MM.1S (cell line): Measurements from ENCODE around the gene SLC25A25.

ENCODE experiments used
- DNase-seq: peaks from one replicate; pipeline ENCODE4 v3.0.0-alpha.2; 2015
- H2AFZ ChIP-seq: fragments of 300-600 bp; sonication (generic); 2 replicates; pipeline ENCODE4 v1.6.0; 2016; ENCODE audit warnings: antibody characterized with exemption, low read length
- H3F3A ChIP-seq: fragments of 300-600 bp; sonication (generic); 2 replicates; pipeline ENCODE4 v1.6.1; 2016; ENCODE audit warnings: mild to moderate bottlenecking, antibody characterized with exemption, low read length, moderate library complexity, mixed read lengths; ENCODE audit not compliant: insufficient read depth
- H3K27ac ChIP-seq: fragments of 300-600 bp; sonication (generic); 2 replicates; pipeline ENCODE4 v1.5.1; 2016; ENCODE audit warnings: mild to moderate bottlenecking, low read length
- H3K27me3 ChIP-seq: fragments of 300-600 bp; sonication (generic); replicated peaks from 2 replicates; pipeline ENCODE4 v1.6.0; 2016; ENCODE audit warnings: low read length; ENCODE audit not compliant: insufficient read depth
- H3K36me3 ChIP-seq: fragments of 300-600 bp; sonication (generic); replicated peaks from 2 replicates; pipeline ENCODE4 v1.6.1; 2016; ENCODE audit warnings: mild to moderate bottlenecking, low read length, mixed read lengths; ENCODE audit not compliant: insufficient read depth
- H3K4me1 ChIP-seq: fragments of 300-600 bp; sonication (generic); 2 replicates; pipeline ENCODE4 v1.6.1; 2016; ENCODE audit warnings: low read length, mixed read lengths
- H3K4me2 ChIP-seq: fragments of 300-600 bp; sonication (generic); 2 replicates; pipeline ENCODE4 v1.6.0; 2016; ENCODE audit warnings: low read depth, low read length
- H3K4me3 ChIP-seq: fragments of 300-600 bp; sonication (generic); 2 replicates; pipeline ENCODE4 v1.5.1; 2016; ENCODE audit warnings: low read length, mixed read lengths
- H3K79me2 ChIP-seq: fragments of 300-600 bp; sonication (generic); 2 replicates; pipeline ENCODE4 v1.6.1; 2016; ENCODE audit warnings: mixed run types, low read length, mixed read lengths
- H3K9ac ChIP-seq: fragments of 300-600 bp; sonication (generic); 2 replicates; pipeline ENCODE4 v1.6.1; 2016; ENCODE audit warnings: low read length, mixed read lengths
- H3K9me2 ChIP-seq: fragments of 300-600 bp; sonication (generic); replicated peaks from 2 replicates; pipeline ENCODE4 v1.6.1; 2016; ENCODE audit warnings: mild to moderate bottlenecking, low read length, mixed read lengths; ENCODE audit not compliant: insufficient read depth
- H3K9me3 ChIP-seq: fragments of 300-600 bp; sonication (generic); replicated peaks from 2 replicates; pipeline ENCODE4 v1.6.1; 2016; ENCODE audit warnings: mild to moderate bottlenecking, low read length, mixed read lengths; ENCODE audit not compliant: insufficient read depth
- H4K20me1 ChIP-seq: fragments of 300-600 bp; sonication (generic); 2 replicates; pipeline ENCODE4 v1.6.1; 2016; ENCODE audit warnings: mild to moderate bottlenecking, low read length, moderate library complexity, mixed read lengths; ENCODE audit not compliant: insufficient read depth
- EZH2 ChIP-seq: fragments of 300-600 bp; sonication (generic); optimal IDR thresholded peaks from 2 replicates; pipeline ENCODE3; 2017; ENCODE audit warnings: low read depth, mild to moderate bottlenecking, antibody characterized with exemption, low read length, mixed read lengths
- EZH2phosphoT487 ChIP-seq: fragments of 300-600 bp; sonication (generic); IDR thresholded peaks from 2 replicates; pipeline ENCODE4 v1.6.1; 2018; ENCODE audit warnings: antibody characterized with exemption, low read length
- TF ChIP-seq, protein P1 (sequence below): fragments of 300-600 bp; sonication (generic); IDR thresholded peaks from 2 replicates; pipeline ENCODE4 v1.5.1; 2016; ENCODE audit warnings: antibody characterized with exemption, low read length, mixed read lengths

The SLC25A25 gene

DNA sequence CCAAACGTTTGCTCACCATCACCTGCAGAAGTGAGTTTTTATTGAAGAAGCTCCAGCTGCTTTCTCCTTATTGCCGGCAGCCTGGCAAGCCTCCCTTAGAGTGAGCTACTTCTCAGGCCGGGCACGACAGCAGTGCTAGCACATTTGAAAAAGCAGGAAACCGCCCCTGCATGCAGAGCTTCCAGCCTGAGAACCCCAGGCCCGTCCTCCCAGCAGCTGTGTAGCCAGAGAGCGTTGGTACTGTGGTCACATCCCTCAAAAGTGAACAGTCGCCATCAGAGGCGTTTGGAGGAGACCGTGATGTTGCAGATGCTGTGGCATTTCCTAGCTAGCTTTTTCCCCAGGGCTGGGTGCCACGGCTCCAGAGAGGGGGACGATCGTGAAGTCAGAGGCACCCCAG is 23.5 kb downstream of the SLC25A25 start:
- Histone ChIP-seq H3K9me3 (no peaks in the 10 kb centered on the region), H3K79me2 (peaks cover 100% of the 10 kb centered on the region), H4K20me1 (peaks cover 42% of the 10 kb centered on the region), H3K36me3 (peaks cover 4% of the 10 kb centered on the region; the same call in 1 of the 2 replicates), H3K27me3 (no peaks in the 10 kb centered on the region), H3K4me3 (no peak overlapping the region), H2AFZ (no peak overlapping the region), H3K9ac (no peak overlapping the region), H3K9me2 (no peaks in the 10 kb centered on the region), H3F3A (no peaks in the 10 kb centered on the region), H3K4me1 (no peaks in the 10 kb centered on the region), H3K27ac (no peak overlapping the region), H3K4me2 (no peak overlapping the region)
- TF ChIP-seq EZH2phosphoT487 (no peak), EZH2 (no peak)
- TF ChIP-seq, protein P1, sequence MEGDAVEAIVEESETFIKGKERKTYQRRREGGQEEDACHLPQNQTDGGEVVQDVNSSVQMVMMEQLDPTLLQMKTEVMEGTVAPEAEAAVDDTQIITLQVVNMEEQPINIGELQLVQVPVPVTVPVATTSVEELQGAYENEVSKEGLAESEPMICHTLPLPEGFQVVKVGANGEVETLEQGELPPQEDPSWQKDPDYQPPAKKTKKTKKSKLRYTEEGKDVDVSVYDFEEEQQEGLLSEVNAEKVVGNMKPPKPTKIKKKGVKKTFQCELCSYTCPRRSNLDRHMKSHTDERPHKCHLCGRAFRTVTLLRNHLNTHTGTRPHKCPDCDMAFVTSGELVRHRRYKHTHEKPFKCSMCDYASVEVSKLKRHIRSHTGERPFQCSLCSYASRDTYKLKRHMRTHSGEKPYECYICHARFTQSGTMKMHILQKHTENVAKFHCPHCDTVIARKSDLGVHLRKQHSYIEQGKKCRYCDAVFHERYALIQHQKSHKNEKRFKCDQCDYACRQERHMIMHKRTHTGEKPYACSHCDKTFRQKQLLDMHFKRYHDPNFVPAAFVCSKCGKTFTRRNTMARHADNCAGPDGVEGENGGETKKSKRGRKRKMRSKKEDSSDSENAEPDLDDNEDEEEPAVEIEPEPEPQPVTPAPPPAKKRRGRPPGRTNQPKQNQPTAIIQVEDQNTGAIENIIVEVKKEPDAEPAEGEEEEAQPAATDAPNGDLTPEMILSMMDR: no peak
- no peak for DNase-seq

DNA sequence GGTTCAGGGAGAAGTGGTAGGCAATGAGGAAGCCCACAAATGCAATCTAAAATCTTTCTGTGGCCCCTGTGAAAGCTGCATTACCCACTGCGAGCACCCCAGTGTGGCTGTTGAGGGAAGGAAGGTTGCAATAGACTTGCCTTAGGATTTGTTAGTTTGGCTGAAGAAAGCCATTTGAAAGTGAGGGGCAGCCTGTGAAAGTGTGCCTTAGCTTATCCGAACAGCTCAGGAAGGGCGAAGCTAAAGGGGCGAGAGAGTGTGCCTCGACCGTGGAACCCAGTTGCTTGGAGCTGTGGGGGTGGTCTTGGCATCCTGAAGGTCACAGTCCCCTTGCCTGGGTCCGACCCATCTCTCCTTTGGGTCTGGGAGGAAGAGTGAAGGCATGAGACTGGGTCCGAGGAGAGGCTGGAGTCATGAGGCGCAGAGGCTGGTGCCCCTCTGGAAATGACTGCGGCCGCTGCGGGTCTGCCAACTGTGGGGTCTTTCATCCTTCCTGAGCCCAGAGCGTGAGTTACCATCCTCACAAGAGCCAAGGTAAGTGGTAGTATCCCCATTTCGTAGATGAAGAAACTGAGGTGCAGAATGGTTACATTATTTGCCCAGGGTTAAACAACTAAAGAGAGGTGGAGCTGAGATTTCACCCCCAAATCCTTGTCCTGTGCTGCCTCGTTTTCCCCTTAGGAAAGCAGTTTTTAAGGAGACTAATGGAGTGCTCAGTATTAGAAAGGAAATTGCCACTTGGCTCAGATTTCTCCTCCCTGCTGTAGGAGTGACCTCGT is 24.4 kb downstream of the SLC25A25 start:
- H3K27me3 ChIP-seq: no peaks in the 10 kb centered on the region
- no peak overlapping the region for H3K4me3 ChIP-seq
- H3K4me2 ChIP-seq: no peak overlapping the region
- no peaks in the 10 kb centered on the region for H3K4me1 ChIP-seq
- H3K9ac ChIP-seq: no peak overlapping the region
- no peak for DNase-seq
- peaks cover 100% of the 10 kb centered on the region for H3K79me2 ChIP-seq
- H3K9me2 ChIP-seq: no peaks in the 10 kb centered on the region
- no peaks in the 10 kb centered on the region for H3F3A ChIP-seq
- H3K27ac ChIP-seq: no peak overlapping the region
- no peaks in the 10 kb centered on the region for H3K9me3 ChIP-seq
- TF ChIP-seq, protein P1: no peak
- peaks cover 50% of the 10 kb centered on the region for H4K20me1 ChIP-seq
- H3K36me3 ChIP-seq: peaks cover 10% of the 10 kb centered on the region; the same call in 1 of the 2 replicates
- no peak overlapping the region for H2AFZ ChIP-seq

- Histone ChIP-seq H3K79me2 (peaks cover 100% of the 10 kb centered on the region), H3K36me3 (peaks cover 10% of the 10 kb centered on the region; the same call in 1 of the 2 replicates), H3K4me1 (no peaks in the 10 kb centered on the region), H3F3A (no peaks in the 10 kb centered on the region), H3K9me3 (no peaks in the 10 kb centered on the region), H3K27ac (no peak overlapping the region), H3K9ac (no peak overlapping the region), H3K9me2 (no peaks in the 10 kb centered on the region), H2AFZ (no peak overlapping the region), H3K4me3 (no peak overlapping the region), H3K4me2 (no peak overlapping the region), H4K20me1 (peaks cover 56% of the 10 kb centered on the region), H3K27me3 (no peaks in the 10 kb centered on the region)
- TF ChIP-seq EZH2: no peak
- TF ChIP-seq EZH2phosphoT487: no peak
- TF ChIP-seq, protein P1: no peak
- DNase-seq: no peak
Observed at GRCh38 chr9:128093011-128093410, 25.0 kb downstream of the SLC25A25 start.
